C1 segment of cervical spinal cord (tissue), 14 donors: ENCODE results near the gene ANKRD40CL.

Experiments used
- DNase-seq, 14 donors: peaks; one replicate each; lab custom pipeline; 2025; lab: John Stamatoyannopoulos, UW

ANKRD40CL gene

DNA sequence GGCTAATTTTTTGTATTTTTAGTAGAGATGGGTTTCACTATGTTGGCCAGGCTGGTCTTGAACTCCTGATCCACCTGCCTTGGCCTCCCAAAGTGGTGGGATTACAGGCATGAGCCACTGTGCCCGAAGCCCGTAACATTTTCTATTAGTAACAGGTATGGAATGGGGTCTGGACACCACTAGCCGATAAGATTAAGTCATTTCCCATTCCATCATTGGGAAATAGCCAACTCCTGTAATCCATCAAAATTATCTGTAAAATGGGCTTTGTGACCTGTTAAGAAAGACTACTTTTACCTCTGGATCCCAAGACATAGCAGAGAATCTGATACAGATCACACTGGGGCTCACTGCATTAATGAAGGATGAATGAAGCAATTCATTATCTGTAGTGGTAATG lies 51.8 kb downstream of the ANKRD40CL start:
- no peak for DNase-seq

DNA sequence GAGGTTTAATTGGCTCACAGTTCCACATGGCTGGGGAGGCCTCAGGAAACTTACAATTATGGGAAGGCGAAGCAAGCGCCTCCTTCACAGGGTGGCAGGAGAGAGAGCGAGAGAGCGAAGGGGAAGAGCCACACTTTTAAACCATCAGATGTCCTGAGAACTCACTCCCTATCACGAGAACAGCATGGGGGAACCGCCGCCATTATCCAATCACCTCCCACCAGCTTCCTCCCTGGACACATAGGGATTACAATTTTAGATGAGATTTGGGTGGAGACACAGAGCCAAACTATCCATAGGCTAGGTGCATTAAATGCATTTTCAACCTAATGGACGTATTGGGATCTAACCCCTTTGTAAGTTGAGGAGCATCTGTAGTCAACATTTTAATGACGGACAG lies 54.7 kb downstream of the ANKRD40CL start:
- no peak for DNase-seq
